Breast epithelium (tissue), 3 donors: ENCODE data around the gene TPPP3.

ENCODE experiments used
- POLR2A ChIP-seq: fragments of 450-650 bp; IDR thresholded peaks from one replicate; pipeline ENCODE4 v1.6.1; 2016; ENCODE audit warnings: antibody characterized with exemption, mild to moderate bottlenecking, moderate library complexity
- POLR2AphosphoS5 ChIP-seq, 3 donors: sonication (generic); formaldehyde crosslinking; IDR thresholded peaks; one replicate each; pipeline ENCODE4 v1.6.1; 2017; ENCODE audit warnings: antibody characterized with exemption in 3 of 3
- TF ChIP-seq, protein P1 (sequence below), 3 donors: fragments of 450-650 bp; IDR thresholded peaks; one replicate each; pipeline ENCODE4 v1.5.1; 2016 to 2017; ENCODE audit warnings: antibody characterized with exemption in 3 of 3, mild to moderate bottlenecking in 3 of 3, moderate library complexity in 3 of 3

- TF ChIP-seq, protein P1, sequence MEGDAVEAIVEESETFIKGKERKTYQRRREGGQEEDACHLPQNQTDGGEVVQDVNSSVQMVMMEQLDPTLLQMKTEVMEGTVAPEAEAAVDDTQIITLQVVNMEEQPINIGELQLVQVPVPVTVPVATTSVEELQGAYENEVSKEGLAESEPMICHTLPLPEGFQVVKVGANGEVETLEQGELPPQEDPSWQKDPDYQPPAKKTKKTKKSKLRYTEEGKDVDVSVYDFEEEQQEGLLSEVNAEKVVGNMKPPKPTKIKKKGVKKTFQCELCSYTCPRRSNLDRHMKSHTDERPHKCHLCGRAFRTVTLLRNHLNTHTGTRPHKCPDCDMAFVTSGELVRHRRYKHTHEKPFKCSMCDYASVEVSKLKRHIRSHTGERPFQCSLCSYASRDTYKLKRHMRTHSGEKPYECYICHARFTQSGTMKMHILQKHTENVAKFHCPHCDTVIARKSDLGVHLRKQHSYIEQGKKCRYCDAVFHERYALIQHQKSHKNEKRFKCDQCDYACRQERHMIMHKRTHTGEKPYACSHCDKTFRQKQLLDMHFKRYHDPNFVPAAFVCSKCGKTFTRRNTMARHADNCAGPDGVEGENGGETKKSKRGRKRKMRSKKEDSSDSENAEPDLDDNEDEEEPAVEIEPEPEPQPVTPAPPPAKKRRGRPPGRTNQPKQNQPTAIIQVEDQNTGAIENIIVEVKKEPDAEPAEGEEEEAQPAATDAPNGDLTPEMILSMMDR (IDR thresholded peaks at IDR 0.05): no peak
- TF ChIP-seq POLR2A: no peak
- peak in 1 of 3 donors; percentile 76 for TF ChIP-seq POLR2AphosphoS5 (IDR thresholded peaks at IDR 0.05)
Measured at GRCh38 chr16:67441271-67441753, 48.0 kb upstream of the TPPP3 start.
